HEK293 (cell line): Measurements from ENCODE around the gene MTOR.

ENCODE experiments used
- CTCF ChIP-seq: fragments of 450-650 bp; formaldehyde crosslinking; IDR thresholded peaks from 2 replicates; pipeline ENCODE4 v1.5.1; 2016; ENCODE audit warnings: missing biosample characterization, missing genetic modification characterization
- ZFP37 ChIP-seq: fragments of 450-650 bp; formaldehyde crosslinking; IDR thresholded peaks from 2 replicates; pipeline ENCODE4 v1.5.1; 2016; ENCODE audit warnings: missing biosample characterization, missing genetic modification characterization
- ZIC2 ChIP-seq: fragments of 450-650 bp; formaldehyde crosslinking; IDR thresholded peaks from 2 replicates; pipeline ENCODE4 v1.5.1; 2016; ENCODE audit warnings: missing biosample characterization, missing genetic modification characterization

DNA sequence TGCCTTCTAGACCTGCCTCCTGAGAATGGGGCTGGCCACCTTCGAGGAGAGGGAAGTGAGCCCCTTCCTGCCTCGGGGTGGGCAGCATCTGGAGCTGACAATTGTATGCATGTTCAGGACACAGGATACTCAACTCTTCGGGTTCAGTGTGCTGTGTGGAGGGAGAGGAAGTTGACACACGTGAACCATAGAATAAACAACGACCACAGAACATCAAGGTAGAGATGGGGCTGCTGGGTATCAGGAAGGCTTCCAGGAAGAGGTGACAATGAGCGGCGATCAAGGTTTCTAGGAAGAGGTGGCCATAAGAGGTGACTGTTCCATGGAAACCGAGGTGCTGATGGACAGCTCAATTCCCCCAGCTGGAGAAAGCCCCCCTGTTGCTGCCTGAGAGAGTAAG, 32.6 kb upstream of the MTOR start:
- TF ChIP-seq CTCF (no peak), ZIC2 (no peak), ZFP37 (tag by site-specific recombination) (no peak)
